ENCODE results near the gene RNFT2.

Gene RNFT2

DNA sequence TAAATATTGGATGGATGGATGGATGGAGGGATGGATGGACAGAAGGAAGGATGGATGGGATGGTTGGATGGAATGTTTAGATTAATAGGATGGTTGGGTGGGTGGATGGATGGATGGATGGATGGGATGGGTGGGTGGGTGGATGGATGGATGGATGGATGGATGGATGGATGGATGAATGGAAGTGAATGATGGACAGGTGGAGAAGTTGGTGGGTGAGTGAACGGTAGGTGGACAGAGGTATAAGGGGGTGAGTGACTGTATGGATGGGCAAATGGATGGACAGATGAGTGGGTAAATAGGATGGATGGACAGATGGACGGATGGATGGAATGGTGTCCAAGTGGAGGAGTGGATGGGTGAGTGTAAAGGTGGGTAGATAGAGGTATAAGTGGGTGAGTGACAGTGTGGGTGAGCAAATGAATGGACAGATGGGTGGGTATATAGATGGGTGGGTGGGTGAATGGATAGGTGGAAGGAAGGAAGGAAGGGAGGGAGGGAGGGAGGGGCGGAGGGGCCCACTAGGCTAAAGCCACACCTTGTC lies 101.2 kb downstream of the RNFT2 start:
- H3K4me3 ChIP-seq (ENCODE audit: low read depth, low read length), result no peak overlapping the region
- no peak overlapping the region for H3K9ac ChIP-seq (ENCODE audit: low read length)
- peaks cover 10% of the 10 kb centered on the region for H3K36me3 ChIP-seq (ENCODE audit: control insufficient read depth, insufficient read depth, low read length)
- H3K4me1 ChIP-seq (ENCODE audit: control insufficient read depth, insufficient read depth, low read length), result peaks cover 5% of the 10 kb centered on the region; the same call in 1 of the 2 replicates
- H3K27ac ChIP-seq (ENCODE audit: low read depth, low read length), result no peak overlapping the region
- H3K27me3 ChIP-seq (ENCODE audit: control insufficient read depth, insufficient read depth, low read length), result no peaks in the 10 kb centered on the region
- no peaks in the 10 kb centered on the region for H3K9me3 ChIP-seq (ENCODE audit: control insufficient read depth, insufficient read depth, low read depth, low read length)

DNA sequence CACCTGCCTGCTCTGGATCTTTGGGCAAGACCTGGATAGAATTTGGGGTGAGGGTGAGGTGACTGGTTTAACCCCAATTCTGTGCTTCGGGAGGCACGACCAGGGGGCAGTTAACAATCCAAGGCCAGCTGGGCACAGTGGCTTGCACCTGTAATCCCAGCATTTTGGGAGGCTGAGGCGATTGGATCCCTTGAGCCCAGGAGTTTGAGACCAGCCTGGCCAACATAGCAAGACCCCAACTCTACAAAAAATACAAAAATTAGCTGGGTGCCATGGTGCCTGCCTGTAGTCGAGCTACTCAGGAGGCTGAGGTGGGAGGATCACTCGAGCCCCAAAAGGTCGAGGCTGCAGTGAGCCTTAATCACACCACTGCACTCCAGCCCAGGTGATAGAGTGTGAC lies 105.0 kb downstream of the RNFT2 start:
- H3K27ac ChIP-seq (ENCODE audit: low read depth, low read length), result no peak overlapping the region
- H3K4me1 ChIP-seq (ENCODE audit: control insufficient read depth, insufficient read depth, low read length), result no peaks in the 10 kb centered on the region
- no peaks in the 10 kb centered on the region for H3K27me3 ChIP-seq (ENCODE audit: control insufficient read depth, insufficient read depth, low read length)
- H3K36me3 ChIP-seq (ENCODE audit: control insufficient read depth, insufficient read depth, low read length), result 0 out of 2 replicates have a peak, but pooled peaks cover 2% of the 10 kb centered on the region
- H3K9me3 ChIP-seq (ENCODE audit: control insufficient read depth, insufficient read depth, low read depth, low read length), result no peaks in the 10 kb centered on the region
- H3K9ac ChIP-seq (ENCODE audit: low read length), result no peak overlapping the region
- H3K4me3 ChIP-seq (ENCODE audit: low read depth, low read length), result no peak overlapping the region

DNA sequence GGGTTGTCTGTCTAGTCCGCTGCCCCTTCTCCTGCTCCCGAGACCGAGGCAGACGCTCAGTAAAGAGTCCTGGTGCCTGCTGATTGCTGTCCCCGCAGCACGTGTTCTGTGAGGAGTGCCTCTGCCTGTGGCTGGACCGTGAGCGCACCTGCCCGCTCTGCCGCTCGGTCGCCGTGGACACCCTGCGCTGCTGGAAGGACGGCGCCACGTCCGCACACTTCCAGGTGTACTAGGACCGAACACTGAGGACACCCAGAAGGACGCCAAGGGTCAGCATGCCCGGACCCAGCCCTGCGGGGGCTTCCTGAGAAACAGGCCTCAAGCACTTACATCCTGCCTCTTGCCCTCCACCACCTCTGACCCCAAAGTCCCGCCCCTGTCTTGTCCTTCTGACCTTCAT lies 111.1 kb downstream of the RNFT2 start:
- no peak overlapping the region for H3K27ac ChIP-seq (ENCODE audit: low read depth, low read length)
- H3K4me1 ChIP-seq (ENCODE audit: control insufficient read depth, insufficient read depth, low read length), result no peaks in the 10 kb centered on the region
- H3K9ac ChIP-seq (ENCODE audit: low read length), result no peak overlapping the region
- H3K36me3 ChIP-seq (ENCODE audit: control insufficient read depth, insufficient read depth, low read length), result peaks cover 9% of the 10 kb centered on the region
- no peaks in the 10 kb centered on the region for H3K9me3 ChIP-seq (ENCODE audit: control insufficient read depth, insufficient read depth, low read depth, low read length)
- H3K27me3 ChIP-seq (ENCODE audit: control insufficient read depth, insufficient read depth, low read length), result no peaks in the 10 kb centered on the region
- H3K4me3 ChIP-seq (ENCODE audit: low read depth, low read length), result no peak overlapping the region

DNA sequence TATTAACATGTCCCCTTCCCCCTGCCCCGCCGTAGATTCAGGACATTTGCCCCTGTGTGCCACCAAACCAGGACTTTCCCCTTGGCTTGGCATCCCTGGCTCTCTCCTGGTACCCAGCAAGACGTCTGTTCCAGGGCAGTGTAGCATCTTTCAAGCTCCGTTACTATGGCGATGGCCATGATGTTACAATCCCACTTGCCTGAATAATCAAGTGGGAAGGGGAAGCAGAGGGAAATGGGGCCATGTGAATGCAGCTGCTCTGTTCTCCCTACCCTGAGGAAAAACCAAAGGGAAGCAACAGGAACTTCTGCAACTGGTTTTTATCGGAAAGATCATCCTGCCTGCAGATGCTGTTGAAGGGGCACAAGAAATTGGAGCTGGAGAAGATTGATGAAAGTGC lies 114.2 kb downstream of the RNFT2 start:
- Histone ChIP-seq H3K27me3 (ENCODE audit: control insufficient read depth, insufficient read depth, low read length) (no peaks in the 10 kb centered on the region), H3K27ac (ENCODE audit: low read depth, low read length) (no peak overlapping the region), H3K4me3 (ENCODE audit: low read depth, low read length) (no peak overlapping the region), H3K4me1 (ENCODE audit: control insufficient read depth, insufficient read depth, low read length) (no peaks in the 10 kb centered on the region), H3K9me3 (ENCODE audit: control insufficient read depth, insufficient read depth, low read depth, low read length) (no peaks in the 10 kb centered on the region), H3K36me3 (ENCODE audit: control insufficient read depth, insufficient read depth, low read length) (peaks cover 7% of the 10 kb centered on the region), H3K9ac (ENCODE audit: low read length) (no peak overlapping the region)

DNA sequence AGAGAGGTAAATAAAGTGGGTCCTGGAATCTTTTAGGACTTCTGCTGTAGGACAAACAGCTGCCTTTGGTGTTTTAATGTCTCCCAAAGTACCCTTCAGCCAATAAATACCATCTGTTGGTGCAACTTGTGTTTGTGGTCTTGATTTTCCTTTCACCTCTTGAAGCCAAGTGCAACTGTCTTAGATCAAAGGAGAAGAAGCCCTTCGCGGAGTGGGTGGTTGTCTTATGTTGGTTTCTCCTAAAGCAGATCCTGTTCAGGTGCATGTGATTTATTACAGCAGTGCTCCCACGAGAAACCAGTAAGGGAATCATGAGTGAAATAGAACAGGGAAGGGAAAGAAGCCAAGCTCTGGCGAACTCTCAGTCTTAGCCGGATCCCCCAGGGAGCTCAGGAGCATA lies 115.4 kb downstream of the RNFT2 start:
- no peak overlapping the region for H3K9ac ChIP-seq (ENCODE audit: low read length)

DNA sequence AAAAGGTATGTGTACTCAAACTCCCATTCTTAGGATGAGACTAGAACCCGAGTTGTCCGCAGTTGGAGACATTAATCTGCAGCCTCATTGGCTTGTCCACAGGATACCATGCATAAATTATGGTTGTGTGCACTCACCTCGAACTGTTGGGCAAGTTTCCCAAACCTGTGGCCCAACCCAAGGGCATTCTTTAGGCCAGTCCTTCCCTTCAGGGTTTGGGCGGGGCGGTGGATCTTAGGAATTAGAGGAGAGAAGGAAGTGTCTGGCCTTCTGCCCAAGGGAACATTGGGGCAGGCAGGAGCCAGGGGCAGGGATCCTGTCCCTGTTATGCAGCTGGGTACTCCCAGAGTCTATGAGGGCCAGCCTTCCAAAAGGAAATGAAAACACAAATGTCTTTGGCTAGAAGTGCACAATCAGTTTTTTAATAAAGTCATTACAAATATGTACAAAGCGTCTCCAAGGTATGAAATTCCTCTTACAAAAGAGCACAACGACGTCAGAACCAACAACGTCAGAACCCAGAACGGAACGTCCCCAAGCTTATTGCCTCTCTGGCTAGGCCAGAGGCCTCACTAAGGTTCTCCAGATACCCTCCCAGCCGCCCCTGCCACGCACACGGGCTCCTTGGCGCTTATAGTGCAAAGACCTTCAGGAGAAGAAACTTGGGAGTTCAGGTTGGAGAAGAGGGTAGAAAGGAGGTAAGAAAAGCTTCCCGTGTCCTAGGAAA lies 117.8 kb downstream of the RNFT2 start:
- Histone ChIP-seq H3K4me1 (ENCODE audit: control insufficient read depth, insufficient read depth, low read length) (no peaks in the 10 kb centered on the region), H3K9ac (ENCODE audit: low read length) (no peak overlapping the region), H3K36me3 (ENCODE audit: control insufficient read depth, insufficient read depth, low read length) (no peaks in the 10 kb centered on the region; the same call in 1 of the 2 replicates), H3K9me3 (ENCODE audit: control insufficient read depth, insufficient read depth, low read depth, low read length) (no peaks in the 10 kb centered on the region), H3K27ac (ENCODE audit: low read depth, low read length) (no peak overlapping the region), H3K27me3 (ENCODE audit: control insufficient read depth, insufficient read depth, low read length) (no peaks in the 10 kb centered on the region), H3K4me3 (ENCODE audit: low read depth, low read length) (no peak overlapping the region)

More for the DNA sequence above, 115.4 kb downstream of the RNFT2 start:
- Histone ChIP-seq H3K4me3 (ENCODE audit: low read depth, low read length) (no peak overlapping the region), H3K27ac (ENCODE audit: low read depth, low read length) (no peak overlapping the region), H3K4me1 (ENCODE audit: control insufficient read depth, insufficient read depth, low read length) (no peaks in the 10 kb centered on the region), H3K36me3 (ENCODE audit: control insufficient read depth, insufficient read depth, low read length) (peaks cover 7% of the 10 kb centered on the region), H3K27me3 (ENCODE audit: control insufficient read depth, insufficient read depth, low read length) (no peaks in the 10 kb centered on the region), H3K9me3 (ENCODE audit: control insufficient read depth, insufficient read depth, low read depth, low read length) (no peaks in the 10 kb centered on the region)

DNA sequence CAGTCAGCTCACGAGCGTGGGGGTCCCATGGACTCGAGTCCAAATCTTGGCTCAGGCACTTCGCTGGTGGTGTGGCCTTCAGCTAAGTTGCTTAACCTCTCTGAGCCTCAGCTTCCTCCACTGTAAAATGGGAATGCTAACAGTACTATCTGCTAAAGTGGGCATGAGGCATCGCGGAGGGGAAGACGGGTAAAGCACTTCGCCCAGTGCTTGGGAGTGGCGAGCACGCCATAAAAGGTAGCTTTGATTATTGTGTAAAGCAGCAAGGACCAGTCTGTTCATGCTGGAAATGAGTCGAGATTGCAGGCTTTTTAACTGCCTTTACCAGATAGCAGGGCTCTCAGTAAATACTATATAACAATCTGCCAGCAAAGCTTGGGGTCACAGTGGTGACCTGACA lies 118.6 kb downstream of the RNFT2 start:
- Histone ChIP-seq H3K27me3 (ENCODE audit: control insufficient read depth, insufficient read depth, low read length) (no peaks in the 10 kb centered on the region), H3K9ac (ENCODE audit: low read length) (no peak overlapping the region), H3K4me3 (ENCODE audit: low read depth, low read length) (no peak overlapping the region), H3K27ac (ENCODE audit: low read depth, low read length) (no peak overlapping the region), H3K4me1 (ENCODE audit: control insufficient read depth, insufficient read depth, low read length) (no peaks in the 10 kb centered on the region), H3K36me3 (ENCODE audit: control insufficient read depth, insufficient read depth, low read length) (no peaks in the 10 kb centered on the region; the same call in 1 of the 2 replicates), H3K9me3 (ENCODE audit: control insufficient read depth, insufficient read depth, low read depth, low read length) (no peaks in the 10 kb centered on the region)

DNA sequence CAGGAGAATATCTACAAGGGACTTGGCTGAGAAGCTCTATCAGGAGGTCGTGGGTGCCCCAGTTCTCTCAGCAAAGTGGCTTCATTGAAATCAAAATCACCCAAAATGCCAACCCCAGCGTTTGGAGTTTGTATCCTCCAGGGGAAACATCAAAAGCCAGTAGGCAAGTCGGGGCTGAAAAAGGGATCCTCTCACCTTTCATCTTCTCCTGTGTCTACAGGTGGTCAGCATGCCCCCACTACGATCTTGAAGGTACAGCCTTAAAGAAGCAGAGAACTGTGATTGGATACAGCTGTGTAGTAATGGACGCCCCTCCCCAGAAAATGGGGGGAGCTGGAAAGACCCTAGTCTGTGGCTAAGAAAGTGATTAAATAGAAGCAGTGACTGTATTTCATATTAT lies 121.0 kb downstream of the RNFT2 start:
- Histone ChIP-seq H3K4me3 (ENCODE audit: low read depth, low read length) (no peak overlapping the region), H3K4me1 (ENCODE audit: control insufficient read depth, insufficient read depth, low read length) (no peaks in the 10 kb centered on the region)

DNA sequence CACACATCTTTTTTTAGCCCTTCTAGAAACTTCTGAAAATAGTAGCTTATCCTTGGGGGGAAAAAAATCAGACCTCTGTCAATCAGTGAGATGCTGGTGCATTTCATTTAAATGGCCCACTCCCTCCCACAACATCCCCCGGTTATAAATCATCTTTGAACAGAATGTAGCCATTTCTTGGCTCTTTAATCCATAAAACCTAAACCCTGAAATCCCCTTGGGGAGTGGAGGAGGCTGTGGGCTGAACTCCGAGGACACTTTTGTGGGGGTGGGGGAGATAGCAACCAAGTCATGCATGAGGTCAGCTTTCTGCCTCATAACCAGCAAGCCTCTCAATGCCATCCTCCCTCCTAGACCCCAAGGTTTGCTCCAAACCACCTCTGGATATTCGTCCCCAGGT lies 122.1 kb downstream of the RNFT2 start:
- Histone ChIP-seq H3K36me3 (ENCODE audit: control insufficient read depth, insufficient read depth, low read length) (no peaks in the 10 kb centered on the region), H3K27me3 (ENCODE audit: control insufficient read depth, insufficient read depth, low read length) (no peaks in the 10 kb centered on the region), H3K4me3 (ENCODE audit: low read depth, low read length) (no peak overlapping the region), H3K9me3 (ENCODE audit: control insufficient read depth, insufficient read depth, low read depth, low read length) (no peaks in the 10 kb centered on the region), H3K27ac (ENCODE audit: low read depth, low read length) (no peak overlapping the region), H3K9ac (ENCODE audit: low read length) (no peak overlapping the region), H3K4me1 (ENCODE audit: control insufficient read depth, insufficient read depth, low read length) (no peaks in the 10 kb centered on the region)

More for the DNA sequence above, 121.0 kb downstream of the RNFT2 start:
- no peaks in the 10 kb centered on the region for H3K36me3 ChIP-seq (ENCODE audit: control insufficient read depth, insufficient read depth, low read length)
- no peaks in the 10 kb centered on the region for H3K9me3 ChIP-seq (ENCODE audit: control insufficient read depth, insufficient read depth, low read depth, low read length)
- H3K27ac ChIP-seq (ENCODE audit: low read depth, low read length), result no peak overlapping the region
- no peak overlapping the region for H3K9ac ChIP-seq (ENCODE audit: low read length)
- no peaks in the 10 kb centered on the region for H3K27me3 ChIP-seq (ENCODE audit: control insufficient read depth, insufficient read depth, low read length)

DNA sequence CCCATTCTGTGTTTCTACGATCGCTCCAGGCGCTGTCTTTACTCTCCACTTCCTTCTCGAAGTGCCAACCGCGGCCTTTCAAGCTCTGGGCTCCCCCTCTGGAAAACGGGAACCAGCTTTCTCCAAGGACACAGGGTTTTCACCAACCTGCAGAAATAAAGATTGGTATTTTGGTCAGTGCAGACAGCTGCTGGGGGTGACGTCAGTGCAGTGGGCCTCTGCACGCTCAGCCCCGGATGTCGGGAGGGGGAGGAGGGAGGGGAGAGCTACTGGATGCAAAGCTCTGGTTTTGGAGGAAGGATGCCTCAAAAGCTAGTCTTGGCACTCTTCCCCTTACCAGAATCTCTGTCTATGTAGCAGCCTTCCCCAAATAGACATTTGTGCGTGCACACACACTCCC lies 123.2 kb downstream of the RNFT2 start:
- no peaks in the 10 kb centered on the region for H3K4me1 ChIP-seq (ENCODE audit: control insufficient read depth, insufficient read depth, low read length)
- no peaks in the 10 kb centered on the region for H3K9me3 ChIP-seq (ENCODE audit: control insufficient read depth, insufficient read depth, low read depth, low read length)
- H3K27me3 ChIP-seq (ENCODE audit: control insufficient read depth, insufficient read depth, low read length), result no peaks in the 10 kb centered on the region
- no peaks in the 10 kb centered on the region for H3K36me3 ChIP-seq (ENCODE audit: control insufficient read depth, insufficient read depth, low read length)
- H3K4me3 ChIP-seq (ENCODE audit: low read depth, low read length), result no peak overlapping the region
- H3K27ac ChIP-seq (ENCODE audit: low read depth, low read length), result no peak overlapping the region
- no peak overlapping the region for H3K9ac ChIP-seq (ENCODE audit: low read length)

DNA sequence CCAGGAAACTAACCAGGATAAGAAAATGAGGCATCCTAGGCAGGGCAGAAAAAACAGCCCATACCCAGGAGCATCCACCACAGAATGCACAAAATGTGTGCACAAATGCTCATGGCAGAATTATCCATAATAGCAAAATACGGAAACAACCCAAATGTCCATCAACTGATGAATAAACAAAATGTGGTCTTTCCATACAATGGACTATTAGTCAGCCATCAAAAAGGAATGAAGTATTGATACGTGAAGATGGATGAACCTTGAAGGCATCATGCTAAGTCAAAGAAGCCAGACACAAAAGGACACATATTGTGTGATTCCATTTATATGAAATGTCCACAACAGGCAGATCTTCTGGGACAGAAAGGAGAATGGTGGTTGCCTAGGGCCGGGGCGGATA lies 124.1 kb downstream of the RNFT2 start:
- Histone ChIP-seq H3K27ac (ENCODE audit: low read depth, low read length) (no peak overlapping the region), H3K4me1 (ENCODE audit: control insufficient read depth, insufficient read depth, low read length) (no peaks in the 10 kb centered on the region), H3K36me3 (ENCODE audit: control insufficient read depth, insufficient read depth, low read length) (no peaks in the 10 kb centered on the region), H3K9me3 (ENCODE audit: control insufficient read depth, insufficient read depth, low read depth, low read length) (no peaks in the 10 kb centered on the region), H3K4me3 (ENCODE audit: low read depth, low read length) (no peak overlapping the region), H3K27me3 (ENCODE audit: control insufficient read depth, insufficient read depth, low read length) (no peaks in the 10 kb centered on the region), H3K9ac (ENCODE audit: low read length) (no peak overlapping the region)
